ENCODE measurements around the gene VWA8. TPM values are rescaled to one million over a fixed set of nuclear protein-coding genes. Genes with fewer than 3 reads are reported as not detected.
"Not testable (repeated sequence)": the region's sequence is repeated elsewhere in the genome, so short reads cannot be mapped to it uniquely, and the experiment has no call there.

VWA8 gene
- total RNA-seq, 2 experiments from 2014 or later, result 15.7 to 16.9 TPM

DNA sequence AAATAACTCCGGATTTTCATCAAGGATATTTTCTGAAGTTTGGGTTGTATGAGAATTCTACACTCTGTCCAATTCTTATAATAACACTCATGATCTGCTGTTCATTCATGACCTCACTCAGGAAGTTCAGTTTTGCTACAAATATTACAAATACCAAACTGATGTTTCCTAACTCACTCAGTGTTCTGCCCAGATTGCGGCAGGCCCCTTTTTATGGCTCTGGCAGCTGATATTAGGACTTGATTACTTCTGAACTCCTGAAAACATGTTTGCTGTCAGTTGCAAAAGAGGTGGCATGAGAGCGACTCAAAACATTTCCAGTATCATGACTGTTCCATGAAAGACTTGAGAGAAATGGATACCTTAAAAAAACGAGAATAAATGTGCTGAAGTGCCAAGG lies 315.6 kb downstream of the VWA8 start:
- Mint-ChIP-seq H3K27me3 (ENCODE audit: low read depth) (no peaks in the 10 kb centered on the region), H3K9me3 (ENCODE audit: insufficient read depth) (no peaks in the 10 kb centered on the region), H3K36me3 (ENCODE audit: low read depth) (no peaks in the 10 kb centered on the region), H3K4me3 (no peak overlapping the region), H3K27ac (no peak overlapping the region), H3K4me1 (ENCODE audit: low read depth) (no peaks in the 10 kb centered on the region)
- no peak for ATAC-seq
- DNase-seq, result no peak
- POLR2A ChIA-PET, result no interaction called here
- CTCF ChIA-PET, result no interaction called here

GRCh38 chr13:41644742-41645141 lies 316.2 kb downstream of the VWA8 start:
- Mint-ChIP-seq H3K27ac (no peak overlapping the region), H3K9me3 (ENCODE audit: insufficient read depth) (no peaks in the 10 kb centered on the region), H3K4me1 (ENCODE audit: low read depth) (no peaks in the 10 kb centered on the region), H3K36me3 (ENCODE audit: low read depth) (no peaks in the 10 kb centered on the region), H3K4me3 (no peak overlapping the region), H3K27me3 (ENCODE audit: low read depth) (no peaks in the 10 kb centered on the region)
- ATAC-seq, result no peak
- ChIA-PET CTCF (no interaction called here), POLR2A (no interaction called here)
- no peak for DNase-seq

DNA sequence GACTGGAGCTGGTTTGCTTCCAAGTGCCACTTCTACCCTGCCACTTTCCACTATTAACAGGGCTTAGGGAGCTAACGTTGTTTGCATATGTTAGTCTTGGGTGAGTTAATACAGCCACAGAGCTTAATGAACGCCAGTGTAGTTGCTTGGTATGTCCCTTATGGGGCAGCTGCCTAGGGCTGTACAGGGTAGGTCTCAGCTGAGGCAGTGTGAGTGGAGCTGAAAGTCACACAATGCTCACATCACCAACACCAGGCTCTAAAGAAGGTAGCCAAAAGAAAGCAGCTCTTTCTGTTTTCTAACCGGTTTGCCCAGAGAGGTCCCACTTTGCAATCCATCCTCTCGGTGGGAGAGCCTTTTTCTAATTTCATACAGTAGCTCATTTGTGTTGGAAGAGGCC lies 317.4 kb downstream of the VWA8 start:
- ATAC-seq, result no peak
- CTCF ChIA-PET, result interaction anchor here (0.7 to 1.1 kb wide), 5 partner anchors 9 to 184 kb away, joined by 3 to 8 read pairs (median 4); no protein-coding TSS in a partner anchor
- H3K27ac Mint-ChIP-seq, result no peak overlapping the region
- DNase-seq, result no peak
- H3K9me3 Mint-ChIP-seq (ENCODE audit: insufficient read depth), result no peaks in the 10 kb centered on the region
- H3K4me1 Mint-ChIP-seq (ENCODE audit: low read depth), result no peaks in the 10 kb centered on the region
- H3K4me3 Mint-ChIP-seq, result no peak overlapping the region
- POLR2A ChIA-PET, result no interaction called here
- H3K36me3 Mint-ChIP-seq (ENCODE audit: low read depth), result no peaks in the 10 kb centered on the region
- H3K27me3 Mint-ChIP-seq (ENCODE audit: low read depth), result no peaks in the 10 kb centered on the region

- no peaks in the 10 kb centered on the region for H3K36me3 Mint-ChIP-seq (ENCODE audit: low read depth)
- H3K9me3 Mint-ChIP-seq (ENCODE audit: insufficient read depth), result no peaks in the 10 kb centered on the region
- CTCF ChIA-PET, result no interaction called here
- ATAC-seq (no peak), DNase-seq (no peak)
- H3K27me3 Mint-ChIP-seq (ENCODE audit: low read depth), result no peaks in the 10 kb centered on the region
- H3K27ac Mint-ChIP-seq, result no peak overlapping the region
- H3K4me1 Mint-ChIP-seq (ENCODE audit: low read depth), result no peaks in the 10 kb centered on the region
- POLR2A ChIA-PET, result no interaction called here
- H3K4me3 Mint-ChIP-seq, result no peak overlapping the region
These were observed 318.9 kb downstream of the VWA8 start for GRCh38 chr13:41641961-41642360.

- no peaks in the 10 kb centered on the region for H3K36me3 Mint-ChIP-seq (ENCODE audit: low read depth)
- H3K27ac Mint-ChIP-seq, result no peak overlapping the region
- no peaks in the 10 kb centered on the region for H3K4me1 Mint-ChIP-seq (ENCODE audit: low read depth)
- H3K4me3 Mint-ChIP-seq, result no peak overlapping the region
- ChIA-PET POLR2A (no interaction called here), CTCF (no interaction called here)
- H3K9me3 Mint-ChIP-seq (ENCODE audit: insufficient read depth), result no peaks in the 10 kb centered on the region
- ATAC-seq (no peak), DNase-seq (no peak)
- no peaks in the 10 kb centered on the region for H3K27me3 Mint-ChIP-seq (ENCODE audit: low read depth)
These were observed 319.5 kb downstream of the VWA8 start for GRCh38 chr13:41641429-41641828.

GRCh38 chr13:41639955-41640780 lies 320.7 kb downstream of the VWA8 start:
- DNase-seq (no peak), ATAC-seq (no peak)
- CTCF ChIA-PET, result no interaction called here
- Mint-ChIP-seq H3K27me3 (ENCODE audit: low read depth) (no peaks in the 10 kb centered on the region), H3K9me3 (ENCODE audit: insufficient read depth) (no peaks in the 10 kb centered on the region), H3K36me3 (ENCODE audit: low read depth) (no peaks in the 10 kb centered on the region), H3K4me3 (no peak overlapping the region), H3K27ac (no peak overlapping the region), H3K4me1 (ENCODE audit: low read depth) (no peaks in the 10 kb centered on the region)
- POLR2A ChIA-PET, result no interaction called here

- ChIA-PET CTCF (interaction anchor here (1.2 kb wide), 1 partner anchor 10 kb away, joined by 4 read pairs; no protein-coding TSS in a partner anchor), POLR2A (no interaction called here)
- no peak overlapping the region for H3K27ac Mint-ChIP-seq
- H3K4me1 Mint-ChIP-seq (ENCODE audit: low read depth), result no peaks in the 10 kb centered on the region
- DNase-seq (no peak), ATAC-seq (no peak)
- no peaks in the 10 kb centered on the region for H3K9me3 Mint-ChIP-seq (ENCODE audit: insufficient read depth)
- H3K36me3 Mint-ChIP-seq (ENCODE audit: low read depth), result no peaks in the 10 kb centered on the region
- H3K27me3 Mint-ChIP-seq (ENCODE audit: low read depth), result no peaks in the 10 kb centered on the region
- H3K4me3 Mint-ChIP-seq, result no peak overlapping the region
These were observed 321.5 kb downstream of the VWA8 start for GRCh38 chr13:41639237-41639904.

DNA sequence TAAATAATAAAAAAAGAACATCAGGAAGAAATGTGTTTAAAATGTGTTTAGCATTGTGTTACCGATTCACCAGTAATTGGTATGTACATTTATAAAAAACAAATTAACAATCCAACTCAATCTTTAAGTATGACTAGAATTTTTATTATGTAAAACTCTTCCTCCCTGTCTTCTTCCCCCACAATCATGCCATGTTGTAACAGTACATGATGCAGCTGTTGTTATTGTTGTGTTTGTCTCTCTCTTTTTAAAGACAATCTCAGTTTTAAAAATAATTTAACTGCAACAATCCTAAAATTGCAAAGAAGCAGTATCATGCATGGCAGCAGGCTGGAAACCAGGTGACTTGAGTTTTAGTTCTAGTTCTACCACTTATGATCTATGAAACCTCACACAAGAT lies 323.3 kb downstream of the VWA8 start:
- Mint-ChIP-seq H3K36me3 (ENCODE audit: low read depth) (no peaks in the 10 kb centered on the region), H3K4me3 (no peak overlapping the region), H3K4me1 (ENCODE audit: low read depth) (no peaks in the 10 kb centered on the region), H3K27ac (no peak overlapping the region), H3K9me3 (ENCODE audit: insufficient read depth) (no peaks in the 10 kb centered on the region), H3K27me3 (ENCODE audit: low read depth) (no peaks in the 10 kb centered on the region)
- ChIA-PET CTCF (no interaction called here), POLR2A (no interaction called here)
- no peak for DNase-seq
- no peak for ATAC-seq

- CTCF ChIA-PET; POLR2A ChIA-PET; H3K27me3 Mint-ChIP-seq (ENCODE audit: low read depth); H3K4me3 Mint-ChIP-seq; H3K4me1 Mint-ChIP-seq (ENCODE audit: low read depth); H3K27ac Mint-ChIP-seq; H3K36me3 Mint-ChIP-seq (ENCODE audit: low read depth); ATAC-seq; H3K9me3 Mint-ChIP-seq (ENCODE audit: insufficient read depth); DNase-seq: not testable (repeated sequence)
These were observed 323.9 kb downstream of the VWA8 start for GRCh38 chr13:41637032-41637431.

GRCh38 chr13:41636590-41636989 lies 324.3 kb downstream of the VWA8 start:
- H3K36me3 Mint-ChIP-seq (ENCODE audit: low read depth); H3K9me3 Mint-ChIP-seq (ENCODE audit: insufficient read depth); POLR2A ChIA-PET; H3K27ac Mint-ChIP-seq; H3K27me3 Mint-ChIP-seq (ENCODE audit: low read depth); DNase-seq; H3K4me1 Mint-ChIP-seq (ENCODE audit: low read depth); ATAC-seq; H3K4me3 Mint-ChIP-seq; CTCF ChIA-PET: not testable (repeated sequence)

- H3K4me1 Mint-ChIP-seq (ENCODE audit: low read depth), result no peaks in the 10 kb centered on the region
- POLR2A ChIA-PET, result no interaction called here
- H3K36me3 Mint-ChIP-seq (ENCODE audit: low read depth), result no peaks in the 10 kb centered on the region
- no peaks in the 10 kb centered on the region for H3K9me3 Mint-ChIP-seq (ENCODE audit: insufficient read depth)
- no peak overlapping the region for H3K4me3 Mint-ChIP-seq
- ATAC-seq, result no peak
- no peak overlapping the region for H3K27ac Mint-ChIP-seq
- CTCF ChIA-PET, result interaction anchor here (0.7 to 2.3 kb wide), 2 partner anchors 34 to 176 kb away, joined by 3 to 6 read pairs; no protein-coding TSS in a partner anchor
- no peak for DNase-seq
- H3K27me3 Mint-ChIP-seq (ENCODE audit: low read depth), result no peaks in the 10 kb centered on the region
These were observed 326.5 kb downstream of the VWA8 start for GRCh38 chr13:41634407-41634806.

DNA sequence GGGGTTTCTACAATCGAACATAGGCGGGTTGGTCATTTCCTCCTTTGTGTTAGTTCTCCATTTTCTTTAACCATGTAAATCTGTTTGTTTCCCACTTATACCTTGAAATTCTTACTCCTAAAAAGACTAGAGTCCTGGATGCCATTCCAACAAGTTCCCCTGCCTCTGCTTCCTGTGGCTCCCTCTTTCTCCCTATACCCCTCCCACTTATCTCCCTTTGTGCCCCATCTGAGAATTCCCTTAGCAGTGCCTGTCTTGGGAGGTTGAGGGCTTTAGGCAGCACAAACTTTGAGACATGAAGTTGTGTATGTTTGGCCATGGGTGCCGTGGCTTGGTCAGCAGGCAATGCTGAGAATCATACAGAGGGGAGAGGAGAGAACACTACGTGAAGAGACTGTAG lies 327.1 kb downstream of the VWA8 start:
- no peaks in the 10 kb centered on the region for H3K27me3 Mint-ChIP-seq (ENCODE audit: low read depth)
- no peaks in the 10 kb centered on the region for H3K4me1 Mint-ChIP-seq (ENCODE audit: low read depth)
- CTCF ChIA-PET, result interaction anchor here (1.0 to 2.3 kb wide), 2 partner anchors 10 to 175 kb away, joined by 4 to 6 read pairs; no protein-coding TSS in a partner anchor
- no peaks in the 10 kb centered on the region for H3K36me3 Mint-ChIP-seq (ENCODE audit: low read depth)
- H3K4me3 Mint-ChIP-seq, result no peak overlapping the region
- H3K9me3 Mint-ChIP-seq (ENCODE audit: insufficient read depth), result no peaks in the 10 kb centered on the region
- no peak overlapping the region for H3K27ac Mint-ChIP-seq
- POLR2A ChIA-PET, result no interaction called here
- ATAC-seq, result no peak
- DNase-seq, result no peak

All from activated CD8-positive, alpha-beta T cell treated with anti-CD3 and anti-CD28 coated beads, Interleukin-2, amount 10 ng/mL, durations not matched to agents 7 days and 5 days (primary cell).